IMR-90 (cell line): ENCODE measurements around the gene TFPI. TPM values are rescaled to one million over a fixed set of nuclear protein-coding genes. Genes with fewer than 3 reads are reported as not detected.

Experiments used
- ATAC-seq: fragments of 200-7000 bp; cut with Tn5 transposase; 2 replicates; pipeline ENCODE4 v1.9.1; 2020; ENCODE audit warnings: low read depth, mild to moderate bottlenecking, moderate library complexity
- BruUV-seq: library from RNA; stranded (reverse); fragments of 400-500 nt; replicated peaks from 2 replicates; lab custom pipeline; 2021; lab: Mats Ljungman, UMichigan
- CTCF ChIA-PET: fragments of 300-600 bp; formaldehyde crosslinking; extraction: SDS; loops from one replicate; lab custom pipeline; 2021; ENCODE audit warnings: antibody characterized with exemption; lab: Yijun Ruan, JAX
- POLR2A ChIA-PET: fragments of 300-600 bp; sonication (Branson Sonifier 250); formaldehyde crosslinking; loops from one replicate; lab custom pipeline; 2022; ENCODE audit warnings: antibody characterized with exemption; ENCODE audit not compliant: unreplicated experiment; lab: Charles Lee
- DNase-seq: peaks from one replicate; pipeline ENCODE4 v3.0.0; 2013
- H2AFZ ChIP-seq: replicated peaks from 2 replicates; pipeline ENCODE3; 2013; ENCODE audit warnings: low read length, mild to moderate bottlenecking; ENCODE audit not compliant: poor library complexity
- H2AK5ac ChIP-seq: 2 replicates; pipeline ENCODE4 v1.6.1; 2013; ENCODE audit warnings: low read depth, low read length, inconsistent platforms
- H2AK9ac ChIP-seq: replicated peaks from 2 replicates; pipeline ENCODE3; 2013; ENCODE audit warnings: mild to moderate bottlenecking, low read depth, low read length, moderate library complexity; ENCODE audit not compliant: poor library complexity
- H2BK120ac ChIP-seq: 2 replicates; pipeline ENCODE4 v1.6.1; 2013; ENCODE audit warnings: low read depth, low read length, inconsistent platforms
- H2BK15ac ChIP-seq: 3 replicates; pipeline ENCODE4 v1.6.1; 2013; ENCODE audit warnings: low read depth, low read length, inconsistent platforms
- H2BK20ac ChIP-seq: 2 replicates; pipeline ENCODE4 v1.6.1; 2013; ENCODE audit warnings: low read depth, mild to moderate bottlenecking, inconsistent platforms, low read length, moderate library complexity
- H2BK5ac ChIP-seq: 2 replicates; pipeline ENCODE4 v1.6.1; 2013; ENCODE audit warnings: mild to moderate bottlenecking, low read depth, low read length, inconsistent platforms; ENCODE audit not compliant: poor library complexity, severe bottlenecking
- H3K14ac ChIP-seq: replicated peaks from 2 replicates; pipeline ENCODE4 v1.6.1; 2013; ENCODE audit warnings: low read depth, low read length, inconsistent platforms
- H3K18ac ChIP-seq: 2 replicates; pipeline ENCODE4 v1.6.1; 2013; ENCODE audit warnings: low read depth, low read length, control low read depth
- H3K23ac ChIP-seq: 2 replicates; pipeline ENCODE4 v1.6.1; 2013; ENCODE audit warnings: low read depth, low read length, inconsistent platforms
- H3K27ac ChIP-seq: 2 replicates; pipeline ENCODE4 v1.5.1; 2013; ENCODE audit warnings: mild to moderate bottlenecking, control low read depth, low read length; ENCODE audit not compliant: insufficient read depth
- H3K27me3 ChIP-seq: 2 replicates; pipeline ENCODE4 v1.6.1; 2013; ENCODE audit warnings: low read length; ENCODE audit not compliant: control insufficient read depth, insufficient read depth
- H3K36me3 ChIP-seq: 2 replicates; pipeline ENCODE4 v1.6.1; 2013; ENCODE audit warnings: low read length, mixed read lengths; ENCODE audit not compliant: control insufficient read depth, insufficient read depth
- H3K4ac ChIP-seq: 2 replicates; pipeline ENCODE4 v1.6.1; 2013; ENCODE audit warnings: low read depth, low read length, inconsistent platforms
- H3K4me1 ChIP-seq: 2 replicates; pipeline ENCODE4 v1.6.1; 2013; ENCODE audit warnings: low read length, mixed read lengths; ENCODE audit not compliant: control insufficient read depth, insufficient read depth
- H3K4me2 ChIP-seq: 2 replicates; pipeline ENCODE4 v1.6.1; 2013; ENCODE audit warnings: low read depth, mild to moderate bottlenecking, control low read depth, low read length, moderate library complexity
- H3K4me3 ChIP-seq: 2 replicates; pipeline ENCODE4 v1.5.1; 2013; ENCODE audit warnings: low read depth, mild to moderate bottlenecking, control low read depth, low read length, moderate library complexity; ENCODE audit not compliant: insufficient read depth
- H3K56ac ChIP-seq: 2 replicates; pipeline ENCODE4 v1.6.1; 2013; ENCODE audit warnings: low read length, inconsistent platforms; ENCODE audit not compliant: insufficient read depth; ENCODE audit errors: extremely low read depth
- H3K79me1 ChIP-seq, 2 experiments: 2 replicates each; pipeline ENCODE4 v1.6.1; 2013; ENCODE audit warnings: low read length in 2 of 2, inconsistent platforms in 1 of 2, low read depth in 1 of 2
- H3K9ac ChIP-seq: 2 replicates; pipeline ENCODE4 v1.6.1; 2013; ENCODE audit warnings: low read depth, low read length, control low read depth
- H3K9me1 ChIP-seq: 2 replicates; pipeline ENCODE4 v1.6.1; 2013; ENCODE audit warnings: low read length, inconsistent platforms; ENCODE audit not compliant: insufficient read depth
- H3K9me3 ChIP-seq: 2 replicates; pipeline ENCODE4 v1.6.1; 2013; ENCODE audit warnings: low read length; ENCODE audit not compliant: control insufficient read depth, insufficient read depth
- H4K20me1 ChIP-seq: 2 replicates; pipeline ENCODE4 v1.6.1; 2013; ENCODE audit warnings: low read length, inconsistent platforms; ENCODE audit not compliant: insufficient read depth
- H4K5ac ChIP-seq: 2 replicates; pipeline ENCODE4 v1.6.1; 2013; ENCODE audit warnings: mild to moderate bottlenecking, low read depth, low read length, control low read depth
- H4K8ac ChIP-seq, 2 experiments: 2 replicates each; pipeline ENCODE4 v1.6.1; 2013; ENCODE audit warnings: low read depth in 2 of 2, low read length in 2 of 2, control low read depth in 1 of 2, inconsistent platforms in 1 of 2
- H4K91ac ChIP-seq: 2 replicates; pipeline ENCODE4 v1.6.1; 2013; ENCODE audit warnings: low read depth, low read length, inconsistent platforms; ENCODE audit not compliant: insufficient read depth
- BHLHE40 ChIP-seq: fragments of 150-350 bp; IDR thresholded peaks from 2 replicates; pipeline ENCODE4 v1.6.1; 2016; ENCODE audit warnings: mild to moderate bottlenecking, low read depth, low read length
- CEBPB ChIP-seq: IDR thresholded peaks from 2 replicates; pipeline ENCODE4 v1.6.1; 2012; ENCODE audit warnings: low read depth, low read length, improper control_type of control experiment
- CHD1 ChIP-seq: IDR thresholded peaks from 2 replicates; pipeline ENCODE4 v1.6.1; 2012; ENCODE audit warnings: low read depth, low read length, improper control_type of control experiment
- MAFK ChIP-seq: IDR thresholded peaks from 2 replicates; pipeline ENCODE4 v1.6.1; 2012; ENCODE audit warnings: low read depth, low read length, improper control_type of control experiment
- MAZ ChIP-seq: IDR thresholded peaks from 2 replicates; pipeline ENCODE4 v1.6.1; 2012; ENCODE audit warnings: low read depth, mild to moderate bottlenecking, low read length, improper control_type of control experiment, moderate library complexity, borderline replicate concordance
- MXI1 ChIP-seq: IDR thresholded peaks from 2 replicates; pipeline ENCODE4 v1.6.1; 2012; ENCODE audit warnings: low read depth, mild to moderate bottlenecking, low read length, moderate library complexity, borderline replicate concordance
- NFE2L2 ChIP-seq: fragments of 150-350 bp; IDR thresholded peaks from 2 replicates; pipeline ENCODE4 v1.6.1; 2016; ENCODE audit warnings: low read depth, mild to moderate bottlenecking, low read length
- RAD21 ChIP-seq: IDR thresholded peaks from 2 replicates; pipeline ENCODE4 v1.6.1; 2012; ENCODE audit warnings: low read length, improper control_type of control experiment
- RCOR1 ChIP-seq: IDR thresholded peaks from 2 replicates; pipeline ENCODE4 v1.6.1; 2012; ENCODE audit warnings: mild to moderate bottlenecking, low read length, improper control_type of control experiment; ENCODE audit not compliant: insufficient replicate concordance
- RFX5 ChIP-seq: IDR thresholded peaks from 2 replicates; pipeline ENCODE4 v1.8.0; 2012; ENCODE audit warnings: low read depth, mild to moderate bottlenecking, low read length, moderate library complexity
- SMC3 ChIP-seq: fragments of 150-350 bp; IDR thresholded peaks from 2 replicates; pipeline ENCODE4 v1.6.1; 2016; ENCODE audit warnings: low read depth, mild to moderate bottlenecking, antibody characterized with exemption, low read length, moderate library complexity
- WGBS, 2 experiments: methylation state at CpG; one replicate each; pipeline versions ENCODE4 v1.1.5 to v1.1.7; 2013; ENCODE audit warnings: missing lambda C conversion rate in 2 of 2; ENCODE audit not compliant: insufficient read length in 1 of 2; ENCODE audit errors: extremely low coverage in 2 of 2; 5-methylcytosine and 5-hydroxymethylcytosine counted together
- dilution Hi-C: fragments of 300-500 bp; cut with HindIII; formaldehyde crosslinking; loops from one replicate; pipeline ENCODE4 v1.14.3; 2018; ENCODE audit warnings: low sequenced_read_pairs; ENCODE audit not compliant: unreplicated experiment
- in situ Hi-C: fragments of 300-500 bp; cut with MboI; formaldehyde crosslinking; loops from 3 replicates; pipeline ENCODE4 v1.14.3; 2019; ENCODE audit warnings: low sequenced_read_pairs, inconsistent platforms, mixed read lengths
- intact Hi-C: fragments of 100-400 bp; cut with micrococcal nuclease; formaldehyde crosslinking; loops from 2 replicates; pipeline ENCODE4 v1.10.0; 2022
- polyA plus RNA-seq, 3 experiments: library from polyadenylated mRNA; depleted of rRNA; stranded (reverse); fragments of >200 nt; gene quantifications; 2 replicates each; pipeline ENCODE4 v1.2.3, GENCODE V29; 2012; ENCODE audit warnings: low replicate concordance in 1 of 3
- total RNA-seq: library from RNA; depleted of rRNA; stranded (reverse); fragments of >200 nt; gene quantifications from 2 replicates; pipeline ENCODE4 v1.2.3, GENCODE V29; 2012
- TF ChIP-seq, protein P1 (sequence below): conservative IDR thresholded peaks from 2 replicates; pipeline ENCODE4 v1.5.1; 2012; ENCODE audit warnings: mild to moderate bottlenecking, low read depth, low read length, improper control_type of control experiment
- TF ChIP-seq, protein P2 (sequence below): fragments of 150-350 bp; IDR thresholded peaks from 2 replicates; pipeline ENCODE4 v1.6.1; 2016; ENCODE audit warnings: low read depth, mild to moderate bottlenecking, low read length, moderate library complexity, borderline replicate concordance

Gene TFPI
- total and polyA plus RNA-seq, 2 of the 4 experiments (the other 2 are of a cell fraction): 33.9 to 83.0 TPM

DNA sequence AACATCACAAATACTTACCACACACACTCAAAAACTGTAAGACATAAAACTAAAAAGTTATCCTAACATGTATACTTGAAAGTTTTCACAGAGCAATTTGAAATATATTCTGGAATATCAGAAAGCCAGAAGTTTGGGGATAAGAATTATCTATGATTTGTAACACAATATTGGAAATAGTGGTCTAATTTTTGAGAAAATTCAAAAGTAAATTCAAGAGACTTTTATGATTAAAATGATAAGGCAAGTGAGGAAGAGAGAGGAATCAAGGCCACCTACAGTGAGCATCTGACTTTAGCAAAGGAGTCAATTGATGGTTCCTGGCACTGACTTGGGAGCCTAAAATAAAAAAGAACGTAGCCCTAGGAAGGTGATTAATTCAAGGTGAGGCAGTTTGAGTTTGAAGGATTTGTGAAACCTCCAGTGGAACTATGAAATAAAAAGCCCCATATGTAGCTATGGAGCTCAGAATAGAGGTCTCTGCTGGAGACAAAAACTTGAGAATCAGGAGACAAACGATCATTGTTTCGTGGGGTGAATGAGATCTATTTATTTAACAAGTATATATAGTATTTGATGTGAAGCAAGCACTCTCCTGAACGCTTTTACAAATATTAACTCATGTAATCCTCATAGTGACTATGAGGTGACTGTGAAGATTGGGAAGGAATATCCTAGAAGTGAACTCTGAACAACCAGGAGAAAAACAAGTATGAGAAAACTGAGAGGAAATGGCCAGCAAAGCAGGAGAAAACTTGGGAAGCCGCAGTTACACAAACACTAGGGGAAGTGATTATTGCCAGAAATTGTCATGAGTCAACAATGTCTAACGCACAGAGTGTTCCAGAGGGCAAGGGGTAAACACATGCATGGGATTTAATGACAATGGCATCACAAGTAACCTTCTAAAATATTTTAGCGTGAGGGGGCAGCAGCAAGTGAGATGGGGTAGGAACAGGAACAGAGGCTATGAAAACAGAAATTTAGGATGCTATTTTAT lies 12.8 kb downstream of the TFPI start:
- CTCF ChIA-PET: interaction anchor here (0.6 to 1.2 kb wide), 3 partner anchors 9 to 58 kb away, joined by 3 read pairs; no protein-coding TSS in a partner anchor
- peak overlapping the region; percentile 48; the same call in 1 of the 2 replicates for H3K4ac ChIP-seq
- peak overlapping the region; percentile 35; the same call in 1 of the 2 replicates for H3K9ac ChIP-seq
- ATAC-seq (peak; percentile 87), DNase-seq (peak; percentile 94)
- peak overlapping the region; percentile 53 for H3K14ac ChIP-seq
- H3K27ac ChIP-seq: peak overlapping the region; percentile 71
- no peaks in the 10 kb centered on the region for H3K9me1 ChIP-seq
- peaks cover 11% of the 10 kb centered on the region for H3K4me1 ChIP-seq
- H3K23ac ChIP-seq: peak overlapping the region; percentile 39; the same call in 1 of the 2 replicates
- H3K56ac ChIP-seq: peak overlapping the region; percentile 63
- peak overlapping the region; percentile 97 for H3K18ac ChIP-seq
- H3K79me1 ChIP-seq: peaks cover 9 to 29% of the 10 kb centered on the region in 2 experiments
- peak overlapping the region; percentile 73 for H4K5ac ChIP-seq
- peaks cover 17% of the 10 kb centered on the region for H3K36me3 ChIP-seq
- BruUV-seq: no TSS peak
- no peak overlapping the region for H2AFZ ChIP-seq
- peak overlapping the region; percentile 66; the same call in 1 of the 3 replicates for H2BK15ac ChIP-seq
- no peaks in the 10 kb centered on the region for H3K27me3 ChIP-seq
- peak overlapping the region; percentile 44; the same call in 1 of the 2 replicates for H2AK5ac ChIP-seq
- H4K91ac ChIP-seq: peak overlapping the region; percentile 58; the same call in 1 of the 2 replicates
- in situ Hi-C loops: no loop called here
- 40% methylated on average over 1 of the region's 7 CpGs; no CpG with 5 or more reads in 1 of the 2 experiments for WGBS, 2 experiments
- no peak overlapping the region for H2AK9ac ChIP-seq
- POLR2A ChIA-PET: no interaction called here
- no peaks in the 10 kb centered on the region for H3K9me3 ChIP-seq
- H4K8ac ChIP-seq: peak overlapping the region; percentile 7 to 79; a peak in 3 of 4 replicates
- H2BK120ac ChIP-seq: peak overlapping the region; percentile 77
- H3K4me3 ChIP-seq: no peak overlapping the region
- dilution Hi-C loops: no loop called here
- peak overlapping the region; percentile 16 for H2BK20ac ChIP-seq
- intact Hi-C loops: loop anchor here (2.0 kb wide), 1 partner anchor 15 kb away; no protein-coding TSS in a partner anchor
- H4K20me1 ChIP-seq: no peaks in the 10 kb centered on the region
- H2BK5ac ChIP-seq: peak overlapping the region; percentile 86
- H3K4me2 ChIP-seq: peak overlapping the region; percentile 20
- TF ChIP-seq NFE2L2: no peak
- no peak for TF ChIP-seq RAD21
- no peak for TF ChIP-seq RFX5
- peak; percentile 89 for TF ChIP-seq BHLHE40
- 0 out of 2 replicates have a peak, but pooled peaks have one; percentile 27 for TF ChIP-seq CHD1
- TF ChIP-seq, protein P1, sequence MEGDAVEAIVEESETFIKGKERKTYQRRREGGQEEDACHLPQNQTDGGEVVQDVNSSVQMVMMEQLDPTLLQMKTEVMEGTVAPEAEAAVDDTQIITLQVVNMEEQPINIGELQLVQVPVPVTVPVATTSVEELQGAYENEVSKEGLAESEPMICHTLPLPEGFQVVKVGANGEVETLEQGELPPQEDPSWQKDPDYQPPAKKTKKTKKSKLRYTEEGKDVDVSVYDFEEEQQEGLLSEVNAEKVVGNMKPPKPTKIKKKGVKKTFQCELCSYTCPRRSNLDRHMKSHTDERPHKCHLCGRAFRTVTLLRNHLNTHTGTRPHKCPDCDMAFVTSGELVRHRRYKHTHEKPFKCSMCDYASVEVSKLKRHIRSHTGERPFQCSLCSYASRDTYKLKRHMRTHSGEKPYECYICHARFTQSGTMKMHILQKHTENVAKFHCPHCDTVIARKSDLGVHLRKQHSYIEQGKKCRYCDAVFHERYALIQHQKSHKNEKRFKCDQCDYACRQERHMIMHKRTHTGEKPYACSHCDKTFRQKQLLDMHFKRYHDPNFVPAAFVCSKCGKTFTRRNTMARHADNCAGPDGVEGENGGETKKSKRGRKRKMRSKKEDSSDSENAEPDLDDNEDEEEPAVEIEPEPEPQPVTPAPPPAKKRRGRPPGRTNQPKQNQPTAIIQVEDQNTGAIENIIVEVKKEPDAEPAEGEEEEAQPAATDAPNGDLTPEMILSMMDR: no peak
- TF ChIP-seq MAZ: no peak
- no peak for TF ChIP-seq RCOR1
- TF ChIP-seq CEBPB: peak; percentile 56; the same call in 1 of the 2 replicates
- peak; percentile 26; the same call in 1 of the 2 replicates for TF ChIP-seq MAFK
- TF ChIP-seq, protein P2, sequence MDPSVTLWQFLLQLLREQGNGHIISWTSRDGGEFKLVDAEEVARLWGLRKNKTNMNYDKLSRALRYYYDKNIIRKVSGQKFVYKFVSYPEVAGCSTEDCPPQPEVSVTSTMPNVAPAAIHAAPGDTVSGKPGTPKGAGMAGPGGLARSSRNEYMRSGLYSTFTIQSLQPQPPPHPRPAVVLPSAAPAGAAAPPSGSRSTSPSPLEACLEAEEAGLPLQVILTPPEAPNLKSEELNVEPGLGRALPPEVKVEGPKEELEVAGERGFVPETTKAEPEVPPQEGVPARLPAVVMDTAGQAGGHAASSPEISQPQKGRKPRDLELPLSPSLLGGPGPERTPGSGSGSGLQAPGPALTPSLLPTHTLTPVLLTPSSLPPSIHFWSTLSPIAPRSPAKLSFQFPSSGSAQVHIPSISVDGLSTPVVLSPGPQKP: no peak
- no peak for TF ChIP-seq MXI1
- TF ChIP-seq SMC3: no peak
